K562 (cell line): ENCODE data around the gene EXOSC1. TPM values are rescaled to one million over a fixed set of nuclear protein-coding genes. Genes with fewer than 3 reads are reported as not detected.

Source experiments
- ARID3A ChIP-seq: IDR thresholded peaks from 2 replicates; pipeline ENCODE4 v1.6.1; 2012; ENCODE audit warnings: low read depth, low read length, improper control_type of control experiment, borderline replicate concordance
- FOXK1 ChIP-seq: sonication (generic); formaldehyde crosslinking; IDR thresholded peaks from 2 replicates; pipeline ENCODE4 v1.8.0; 2022; ENCODE audit warnings: missing genetic modification reagents, mild to moderate bottlenecking, borderline replicate concordance
- FOXK2 ChIP-seq, 2 experiments: fragments of 450-650 bp; IDR thresholded peaks in 1 of 2; conservative IDR thresholded peaks in 1 of 2; 2 replicates each; pipeline ENCODE4 v1.6.1; 2016; ENCODE audit warnings: low read depth in 2 of 2, mild to moderate bottlenecking in 1 of 2
- JUN ChIP-seq, 2 experiments: sonication (generic) in 1 of 2; formaldehyde crosslinking in 1 of 2; IDR thresholded peaks; 2 replicates each; pipeline versions ENCODE4 v1.6.1 to v1.8.0; 2012 to 2022; ENCODE audit warnings: borderline replicate concordance in 2 of 2, mild to moderate bottlenecking in 2 of 2, improper control_type of control experiment in 1 of 2, low read depth in 1 of 2, low read length in 1 of 2, missing genetic modification reagents in 1 of 2
- KDM4B ChIP-seq, 2 experiments: fragments of 450-650 bp in 1 of 2; sonication (generic) in 1 of 2; IDR thresholded peaks; 2 replicates each; pipeline ENCODE4 v1.6.1; 2016 to 2017; ENCODE audit warnings: borderline replicate concordance in 2 of 2, antibody characterized with exemption in 1 of 2, low read depth in 1 of 2, mild to moderate bottlenecking in 1 of 2
- MXI1 ChIP-seq: IDR thresholded peaks from 2 replicates; pipeline ENCODE4 v1.6.1; 2011; ENCODE audit warnings: low read depth, mild to moderate bottlenecking, improper control_type of control experiment, low read length
- NCOA6 ChIP-seq: fragments of 450-650 bp; IDR thresholded peaks from 2 replicates; pipeline ENCODE4 v1.6.1; 2017; ENCODE audit warnings: mild to moderate bottlenecking
- NFXL1 ChIP-seq: fragments of 450-650 bp; formaldehyde crosslinking; IDR thresholded peaks from 2 replicates; pipeline ENCODE4 v1.4.0; 2021; ENCODE audit warnings: mild to moderate bottlenecking
- PRPF4 ChIP-seq: fragments of 200-400 bp; formaldehyde crosslinking; IDR thresholded peaks from one replicate; pipeline ENCODE4 v1.6.1; 2017; ENCODE audit warnings: low read length, low read depth, mild to moderate bottlenecking; ENCODE audit not compliant: insufficient read depth, poor library complexity, severe bottlenecking
- PTRF ChIP-seq: fragments of 450-650 bp; IDR thresholded peaks from 2 replicates; pipeline ENCODE4 v1.6.1; 2016; ENCODE audit warnings: mild to moderate bottlenecking, missing genetic modification characterization, missing compliant biosample characterization
- RBM15 ChIP-seq: fragments of 200-400 bp; formaldehyde crosslinking; IDR thresholded peaks from 2 replicates; pipeline ENCODE4 v1.6.1; 2018; ENCODE audit warnings: mild to moderate bottlenecking, low read length, moderate library complexity; ENCODE audit not compliant: insufficient read depth
- SMAD3 ChIP-seq: fragments of 450-650 bp; formaldehyde crosslinking; conservative IDR thresholded peaks from 2 replicates; pipeline ENCODE4 v1.4.0; 2020; ENCODE audit warnings: mild to moderate bottlenecking
- TAF15 ChIP-seq: fragments of 200-400 bp; formaldehyde crosslinking; IDR thresholded peaks from 2 replicates; pipeline ENCODE4 v1.6.1; 2017; ENCODE audit warnings: mild to moderate bottlenecking, low read depth, low read length, moderate library complexity
- TCFL5 ChIP-seq: fragments of 250-450 bp; sonication (Bioruptor Pico); conservative IDR thresholded peaks from 2 replicates; pipeline ENCODE4 v1.6.1; 2021; ENCODE audit warnings: mild to moderate bottlenecking, moderate library complexity, matching md5 sums
- ZNF12 ChIP-seq: sonication (generic); formaldehyde crosslinking; IDR thresholded peaks from 2 replicates; pipeline ENCODE4 v1.4.0; 2020; ENCODE audit warnings: mild to moderate bottlenecking, missing genetic modification reagents
- ZNF121 ChIP-seq: sonication (generic); formaldehyde crosslinking; conservative IDR thresholded peaks from 2 replicates; pipeline ENCODE4 v1.8.0; 2022; ENCODE audit warnings: missing genetic modification reagents
- ZNF134 ChIP-seq: fragments of 250-450 bp; sonication (Bioruptor Pico); conservative IDR thresholded peaks from 2 replicates; pipeline ENCODE4 v1.4.0; 2020
- ZNF174 ChIP-seq: fragments of 250-450 bp; sonication (Bioruptor Pico); IDR thresholded peaks from 2 replicates; pipeline ENCODE4 v1.4.0; 2020; ENCODE audit warnings: mild to moderate bottlenecking
- ZNF512 ChIP-seq: IDR thresholded peaks from 2 replicates; pipeline ENCODE4 v1.6.1; 2016; ENCODE audit warnings: missing genetic modification characterization, missing compliant biosample characterization
- polyA plus RNA-seq, 8 experiments: library from polyadenylated mRNA; depleted of rRNA in 4 of 8; stranded (reverse) in 5 of 8; unstranded in 3 of 8; fragments of >200 nt; fragmentation: Nextera tagmentation in 2 of 8; fragmentation: Illumina TruSeq in 1 of 8; extraction: Ambion mirVana in 2 of 8; extraction: Trizol in 1 of 8; gene quantifications; 2 replicates each; pipeline versions ENCODE4 v1.2.1 to v1.2.3, GENCODE V29; 2011 to 2014; ENCODE audit warnings: inconsistent platforms in 1 of 8, missing spikeins in 1 of 8
- total RNA-seq, 7 experiments: library from RNA; depleted of rRNA in 6 of 7; stranded (reverse); fragments of >200 nt in 6 of 7; fragmentation: Illumina TruSeq in 2 of 7; extraction: Trizol in 2 of 7; gene quantifications; 2 replicates each; pipeline versions ENCODE4 v1.2.1 to v1.2.3, GENCODE V29; 2011 to 2021; ENCODE audit warnings: low replicate concordance in 1 of 7
- TF ChIP-seq, protein P1 (sequence below): fragments of 450-650 bp; formaldehyde crosslinking; IDR thresholded peaks from 2 replicates; pipeline ENCODE4 v1.4.0; 2020; ENCODE audit warnings: mild to moderate bottlenecking, moderate library complexity
- TF ChIP-seq, protein P2 (sequence below): sonication (generic); formaldehyde crosslinking; IDR thresholded peaks from 2 replicates; pipeline ENCODE4 v1.9.0; 2022; ENCODE audit warnings: mild to moderate bottlenecking, missing genetic modification reagents

The EXOSC1 gene
- total and polyA plus RNA-seq, 9 of the 15 experiments (the other 6 are each of a cell fraction or from before 2014, with no cell fraction given), result 44.3 to 117 (median 67.0) TPM

DNA sequence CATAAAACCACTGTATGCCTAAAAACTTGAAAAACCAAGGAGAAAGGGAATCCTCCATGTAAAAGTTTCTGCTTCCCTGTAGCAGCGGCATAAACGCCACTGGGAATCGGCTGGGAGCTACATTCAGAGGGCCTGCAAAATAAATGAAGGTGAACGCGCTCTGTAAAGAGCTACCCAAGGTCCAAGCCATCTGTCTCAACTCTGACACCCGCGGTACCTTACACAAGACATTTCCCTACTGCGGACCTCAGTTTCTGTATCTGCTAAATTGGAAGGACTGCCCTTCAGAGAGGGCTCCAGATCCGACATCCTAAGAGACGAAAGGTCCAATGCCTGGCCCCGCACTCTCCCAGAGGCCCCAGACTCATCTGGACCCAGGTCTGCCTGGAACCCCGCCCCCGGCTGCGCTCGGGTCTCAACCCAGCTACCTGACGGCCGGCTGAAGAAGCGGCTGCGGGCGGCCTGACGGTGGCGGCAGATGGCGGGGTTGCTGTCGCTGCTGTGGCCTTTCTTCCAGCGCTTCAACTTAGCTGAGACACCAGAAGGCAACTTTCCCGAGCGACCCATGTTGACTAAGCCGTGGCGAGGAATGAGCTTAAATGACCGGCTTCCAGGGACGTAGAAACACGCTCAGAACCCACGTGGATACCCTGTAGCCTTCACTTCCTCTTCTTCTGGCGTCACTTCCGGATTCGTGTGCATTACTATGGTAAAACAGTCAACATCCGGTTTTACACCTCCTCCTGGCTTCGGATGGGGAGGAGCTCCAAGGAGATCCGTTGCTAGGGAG, 44.9 kb downstream of the EXOSC1 start, which contains the start of gene RRP12 (continued):
- TF ChIP-seq ZNF134 (CRISPR knock-in tag) (no peak), PRPF4 (no peak), ARID3A (no peak), PTRF (no peak), ZNF174 (CRISPR knock-in tag) (no peak), FOXK1 (CRISPR knock-in tag) (peak; percentile 88; the same call in 1 of the 2 replicates), ZNF12 (CRISPR knock-in tag) (no peak), TAF15 (no peak), ZNF512 (tag) (no peak), RBM15 (no peak), TCFL5 (no peak), NCOA6 (no peak), MXI1 (peak; percentile 99), NFXL1 (no peak), KDM4B (IDR thresholded peaks at IDR 0.05; ENCODE audit: borderline replicate concordance in 2 of 2, low read depth in 1 of 2) (peak in 1 of 2 experiments; percentile 60; a peak in 1 of 4 replicates), FOXK2 (conservative IDR thresholded peaks at IDR 0.05 in 1 of 2, IDR thresholded peaks at IDR 0.05 in 1 of 2; ENCODE audit: low read depth in 2 of 2) (peak; percentile 96 to 98), JUN (IDR thresholded peaks at IDR 0.05; ENCODE audit: borderline replicate concordance, low read depth, low read length) (peak; percentile 65; the same call in 1 of the 2 replicates), JUN (CRISPR knock-in tag; IDR thresholded peaks at IDR 0.05; ENCODE audit: borderline replicate concordance) (no peak), ZNF121 (no peak), SMAD3 (CRISPR knock-in tag) (no peak)
- TF ChIP-seq, protein P1, sequence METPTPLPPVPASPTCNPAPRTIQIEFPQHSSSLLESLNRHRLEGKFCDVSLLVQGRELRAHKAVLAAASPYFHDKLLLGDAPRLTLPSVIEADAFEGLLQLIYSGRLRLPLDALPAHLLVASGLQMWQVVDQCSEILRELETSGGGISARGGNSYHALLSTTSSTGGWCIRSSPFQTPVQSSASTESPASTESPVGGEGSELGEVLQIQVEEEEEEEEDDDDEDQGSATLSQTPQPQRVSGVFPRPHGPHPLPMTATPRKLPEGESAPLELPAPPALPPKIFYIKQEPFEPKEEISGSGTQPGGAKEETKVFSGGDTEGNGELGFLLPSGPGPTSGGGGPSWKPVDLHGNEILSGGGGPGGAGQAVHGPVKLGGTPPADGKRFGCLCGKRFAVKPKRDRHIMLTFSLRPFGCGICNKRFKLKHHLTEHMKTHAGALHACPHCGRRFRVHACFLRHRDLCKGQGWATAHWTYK (CRISPR knock-in tag), result no peak
- TF ChIP-seq, protein P2, sequence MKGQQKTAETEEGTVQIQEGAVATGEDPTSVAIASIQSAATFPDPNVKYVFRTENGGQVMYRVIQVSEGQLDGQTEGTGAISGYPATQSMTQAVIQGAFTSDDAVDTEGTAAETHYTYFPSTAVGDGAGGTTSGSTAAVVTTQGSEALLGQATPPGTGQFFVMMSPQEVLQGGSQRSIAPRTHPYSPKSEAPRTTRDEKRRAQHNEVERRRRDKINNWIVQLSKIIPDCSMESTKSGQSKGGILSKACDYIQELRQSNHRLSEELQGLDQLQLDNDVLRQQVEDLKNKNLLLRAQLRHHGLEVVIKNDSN (CRISPR knock-in tag), result peak; percentile 67
